ENCODE results near the gene DRC3. TPM values are rescaled to one million over a fixed set of nuclear protein-coding genes. Genes with fewer than 3 reads are reported as not detected.

DRC3 gene
- total RNA-seq, 1 experiment from 2014 or later = 0.68 TPM

- peaks cover 11 to 16% of the 10 kb centered on the region in 2 experiments for H3K4me1 Mint-ChIP-seq
- Histone ChIP-seq H3K14ac (ENCODE audit: insufficient read depth, low read length) (no peak overlapping the region), H2AK5ac (ENCODE audit: insufficient read length, low read length) (no peak overlapping the region), H4K8ac (replicated peaks; ENCODE audit: insufficient read length, low read depth, low read length) (no peak overlapping the region), H4K91ac (ENCODE audit: insufficient read length, low read depth, low read length) (no peak overlapping the region), H4K5ac (ENCODE audit: insufficient read length, low read depth, low read length) (no peak overlapping the region), H3K27me3 (ENCODE audit: insufficient read depth, low read length) (no peaks in the 10 kb centered on the region), H2BK12ac (ENCODE audit: insufficient read length, low read depth, low read length) (no peak overlapping the region), H3K4me1 (ENCODE audit: insufficient read depth, low read length) (no peaks in the 10 kb centered on the region; the same call in 1 of the 2 replicates), H3K23me2 (ENCODE audit: insufficient read length, low read depth, low read length, poor library complexity, severe bottlenecking) (no peaks in the 10 kb centered on the region), H3K18ac (ENCODE audit: insufficient read length, low read depth, low read length) (no peak overlapping the region), H4K20me1 (ENCODE audit: control insufficient read depth, insufficient read depth, insufficient read length) (no peaks in the 10 kb centered on the region), H2BK5ac (ENCODE audit: insufficient read length, low read length) (no peak overlapping the region), H3K27ac (ENCODE audit: insufficient read length, low read depth, low read length) (no peak overlapping the region), H3K23ac (ENCODE audit: insufficient read length, low read depth, low read length) (no peak overlapping the region), H3K79me2 (ENCODE audit: insufficient read depth, low read length) (no peaks in the 10 kb centered on the region), H2AFZ (ENCODE audit: low read length) (no peak overlapping the region), H2BK120ac (ENCODE audit: low read depth, low read length, poor library complexity, severe bottlenecking) (no peak overlapping the region), H3K4ac (ENCODE audit: low read depth, low read length) (no peak overlapping the region), H3T11ph (ENCODE audit: low read length) (no peak overlapping the region), H3K9me3 (ENCODE audit: control insufficient read depth, low read depth, low read length) (no peaks in the 10 kb centered on the region), H2BK15ac (ENCODE audit: low read depth, low read length) (no peak overlapping the region), H3K9ac (ENCODE audit: extremely low read depth, insufficient read length, low read length) (no peak overlapping the region), H2BK20ac (ENCODE audit: low read depth, low read length, poor library complexity, severe bottlenecking) (no peak overlapping the region), H3K79me1 (ENCODE audit: insufficient read depth, low read depth, low read length, poor library complexity, severe bottlenecking) (no peaks in the 10 kb centered on the region), H3K56ac (ENCODE audit: insufficient read length, low read depth, low read length) (no peak overlapping the region), H3K4me2 (ENCODE audit: insufficient read depth, insufficient read length, low read length) (no peak overlapping the region)
- no peak for DNase-seq
- no peak for TF ChIP-seq CTCF (conservative IDR thresholded peaks at IDR 0.05)
- H3K36me3 Mint-ChIP-seq (ENCODE audit: insufficient read depth in 1 of 3, low read depth in 3 of 3) = no peaks in the 10 kb centered on the region
- no peaks in the 10 kb centered on the region for H3K27me3 Mint-ChIP-seq (ENCODE audit: low read depth)
- no peaks in the 10 kb centered on the region for H3K9me3 Mint-ChIP-seq
- H3K4me3 Mint-ChIP-seq = no peak overlapping the region
- no peak overlapping the region for H3K27ac Mint-ChIP-seq
Observed at GRCh38 chr17:17930674-17931073, 42.0 kb upstream of the DRC3 start.
